Activated CD4-positive, CD25-positive, alpha-beta regulatory T cell (primary cell): Measurements from ENCODE around the gene PDPR.
"Not testable (repeated sequence)": the region's sequence is repeated elsewhere in the genome, so short reads cannot be mapped to it uniquely, and the experiment has no call there.

Experiments
- DNase-seq, 4 experiments: peaks; one replicate each; lab custom pipeline; 2025; lab: John Stamatoyannopoulos, UW

PDPR gene

DNA sequence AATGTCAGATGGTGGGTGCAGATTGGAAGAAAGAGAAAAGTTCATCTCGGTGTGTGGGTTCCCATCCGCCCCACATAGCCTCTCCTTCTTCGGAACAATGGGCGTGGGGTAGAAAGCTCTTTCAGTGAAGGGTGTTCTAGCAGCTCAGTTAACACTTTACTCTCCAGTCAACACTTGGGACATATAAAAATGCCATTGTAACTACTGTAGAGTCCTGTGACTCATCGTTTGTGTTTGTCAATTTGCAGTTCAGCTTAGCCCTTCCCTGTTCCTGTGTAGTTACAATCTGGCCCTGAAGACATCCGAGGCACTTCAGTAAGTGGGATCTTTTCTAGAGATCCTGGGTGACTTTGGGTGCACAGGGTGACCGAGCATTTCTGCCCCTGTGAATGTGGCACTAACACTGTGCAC is 47.9 kb downstream of the PDPR start:
- DNase-seq = no peak

DNA sequence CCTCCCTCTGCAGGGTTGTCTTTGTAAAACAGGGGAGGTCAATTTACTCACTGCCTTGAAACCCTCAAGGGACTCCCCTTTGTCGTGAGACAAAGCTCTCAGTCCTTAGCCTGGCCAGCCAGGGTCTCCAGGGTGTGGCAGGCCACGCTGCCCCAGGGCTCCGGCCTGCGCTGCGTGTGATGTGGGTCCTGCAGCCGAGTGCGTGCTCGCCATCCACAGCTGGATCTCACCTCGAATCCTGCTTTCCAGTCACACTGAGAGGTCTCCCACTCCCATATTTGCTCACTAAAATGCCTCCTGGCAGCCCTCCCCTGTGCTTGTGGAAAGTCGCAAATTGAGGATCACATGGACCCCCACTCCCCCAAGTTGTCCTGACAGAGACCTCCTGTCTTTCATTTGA is 49.5 kb downstream of the PDPR start:
- no peak for DNase-seq

DNA sequence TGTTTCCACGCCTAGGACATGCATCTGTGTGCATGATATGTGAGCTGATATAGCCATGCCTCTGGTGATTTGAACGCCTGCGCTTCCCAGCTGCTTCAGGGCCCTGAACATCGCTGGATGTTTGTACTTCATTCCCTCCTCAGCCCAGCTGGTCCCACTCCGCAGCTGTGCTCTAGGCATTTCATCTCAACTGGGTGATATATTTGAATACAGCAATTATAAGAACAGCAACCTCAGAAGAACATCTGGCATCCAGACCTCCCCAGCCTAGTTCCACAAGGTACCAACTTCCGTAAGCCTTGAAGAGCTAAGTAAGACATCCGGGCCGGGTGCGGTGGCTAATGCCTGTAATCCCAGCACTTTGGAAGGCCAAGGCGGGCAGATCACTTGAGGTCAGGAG is 52.6 kb downstream of the PDPR start:
- DNase-seq = not testable (repeated sequence)

DNA sequence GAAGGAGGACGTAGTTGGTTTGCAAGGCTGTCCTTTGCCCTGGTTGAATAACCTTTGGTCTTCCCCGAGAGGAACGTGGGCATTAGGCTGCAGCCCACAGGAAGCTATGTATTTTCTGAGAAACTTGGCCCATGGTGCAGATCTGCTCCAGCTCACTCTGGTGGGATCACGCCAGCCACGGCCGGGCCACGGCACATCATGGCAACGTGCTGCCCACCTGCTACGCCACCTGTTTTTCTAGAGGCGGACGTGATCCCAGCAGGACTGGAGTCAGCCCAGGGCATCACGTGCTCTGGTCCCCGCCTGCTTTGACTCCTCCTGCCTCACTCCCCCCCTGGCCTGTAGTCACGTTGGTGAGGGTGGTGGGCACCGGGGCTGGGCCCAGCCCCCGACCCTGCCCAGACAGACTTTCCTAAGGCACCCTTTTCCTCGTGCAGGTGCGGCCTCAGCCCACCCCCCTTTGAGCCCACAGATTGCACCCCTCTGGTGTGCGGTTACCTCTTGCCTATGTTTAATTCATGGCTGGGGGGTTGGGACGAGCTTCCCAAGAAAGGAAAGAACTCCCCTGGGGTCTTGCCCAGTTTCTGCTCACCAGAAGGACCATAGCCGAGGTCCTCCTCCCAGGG is 59.2 kb downstream of the PDPR start, which contains the start of gene CLEC18C:
Gene CLEC18C (plus strand): TSS at position 576 of the 626 bp plus-strand sequence. CDS start 492 bp downstream, outside the sequence.
- DNase-seq = not testable (repeated sequence)

DNA sequence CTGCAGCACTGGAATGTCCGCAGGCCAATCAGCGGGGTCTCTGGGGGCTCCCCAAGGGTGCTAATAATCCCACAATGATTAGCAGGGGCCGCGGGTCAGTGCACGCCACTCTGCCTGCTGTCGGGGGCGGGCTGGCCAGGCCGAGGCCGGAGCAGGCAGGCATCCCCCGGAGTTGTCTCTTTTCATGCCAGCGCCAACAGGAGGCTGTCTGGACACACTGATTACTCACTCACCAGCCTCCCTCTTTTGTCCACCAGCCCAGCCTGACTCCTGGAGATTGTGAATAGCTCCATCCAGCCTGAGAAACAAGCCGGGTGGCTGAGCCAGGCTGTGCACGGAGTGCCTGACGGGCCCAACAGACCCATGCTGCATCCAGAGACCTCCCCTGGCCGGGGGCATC is 59.8 kb downstream of the PDPR start:
- not testable (repeated sequence) for DNase-seq

DNA sequence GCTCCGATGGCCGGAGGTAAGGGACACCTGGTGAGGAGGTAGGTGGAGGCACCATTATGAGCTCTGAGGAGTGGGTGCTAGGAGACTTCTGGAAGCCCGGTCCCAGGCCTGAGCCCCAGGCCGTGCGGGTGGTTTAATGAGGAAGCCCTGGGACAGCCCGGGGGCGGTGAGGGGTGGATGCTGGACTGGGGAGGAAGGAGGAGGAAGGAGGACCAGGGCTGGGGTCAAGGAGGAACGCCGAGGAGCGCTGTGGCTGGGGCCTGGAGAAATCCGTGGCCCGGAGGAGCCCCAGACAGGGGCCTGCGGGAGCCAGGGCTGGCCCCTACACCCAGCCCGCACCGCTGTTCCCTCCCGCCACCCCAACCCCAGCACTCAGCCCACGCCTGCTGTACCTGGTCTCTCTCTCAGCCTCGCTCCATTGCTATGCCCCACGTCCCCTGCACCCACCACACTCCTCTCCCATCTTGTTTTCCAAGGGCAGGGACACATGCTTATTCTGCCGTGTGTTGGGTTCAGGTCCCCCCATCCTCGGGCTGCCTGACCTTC is 60.3 kb downstream of the PDPR start:
- not testable (repeated sequence) for DNase-seq

DNA sequence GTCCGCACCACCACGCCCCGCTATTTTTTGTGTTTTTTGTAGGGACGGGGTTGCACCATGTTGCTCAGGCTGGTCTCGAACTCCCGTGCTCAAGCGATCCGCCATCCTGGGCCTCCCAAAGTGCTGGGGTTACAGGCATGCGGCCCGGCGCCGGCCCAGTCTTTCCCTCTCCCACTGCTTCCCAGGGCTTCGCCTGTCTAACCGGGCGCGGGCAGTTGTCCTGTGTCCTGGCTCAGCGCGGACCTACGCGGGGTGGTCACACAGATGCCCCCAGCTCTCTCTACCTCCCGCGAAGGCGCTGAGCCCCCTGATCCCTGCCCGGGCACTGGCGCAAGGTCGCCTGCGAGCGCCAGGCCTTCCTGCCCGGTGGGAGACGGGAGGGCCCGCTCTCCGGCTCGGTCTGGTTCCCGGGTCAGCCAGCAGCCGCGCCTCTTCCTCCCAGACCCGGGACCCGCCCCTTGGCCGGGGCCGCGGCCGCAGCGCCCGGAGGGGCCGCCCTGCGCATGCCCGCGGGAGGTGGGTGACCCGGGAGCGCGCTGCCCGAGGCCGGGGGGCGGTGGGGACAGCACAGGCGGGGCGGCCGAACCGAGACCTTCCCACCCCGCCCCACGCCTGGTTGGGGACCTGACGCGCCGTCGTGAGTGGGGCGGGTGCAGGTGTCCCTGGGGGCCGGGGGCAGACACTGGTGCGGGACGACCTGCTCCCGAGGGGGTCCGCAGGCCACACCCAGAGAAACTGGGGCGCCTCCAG is 73.9 kb downstream of the PDPR start:
- not testable (repeated sequence) for DNase-seq

DNA sequence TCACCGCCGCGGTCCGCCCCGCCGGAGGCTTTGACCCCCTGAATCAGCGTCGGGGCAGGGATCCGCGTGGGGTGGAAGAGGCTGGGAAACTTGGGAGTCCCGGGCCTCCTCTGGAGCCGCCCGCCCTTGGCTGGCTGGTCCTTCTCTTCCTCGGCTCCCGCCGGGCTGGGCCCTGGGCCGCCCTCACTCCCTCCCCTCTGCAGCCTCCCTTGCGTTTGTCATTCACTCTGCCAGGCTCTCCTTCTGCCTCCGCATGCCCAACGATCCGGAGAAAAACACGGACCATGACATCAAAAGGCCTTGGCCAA is 74.4 kb downstream of the PDPR start:
- not testable (repeated sequence) for DNase-seq

DNA sequence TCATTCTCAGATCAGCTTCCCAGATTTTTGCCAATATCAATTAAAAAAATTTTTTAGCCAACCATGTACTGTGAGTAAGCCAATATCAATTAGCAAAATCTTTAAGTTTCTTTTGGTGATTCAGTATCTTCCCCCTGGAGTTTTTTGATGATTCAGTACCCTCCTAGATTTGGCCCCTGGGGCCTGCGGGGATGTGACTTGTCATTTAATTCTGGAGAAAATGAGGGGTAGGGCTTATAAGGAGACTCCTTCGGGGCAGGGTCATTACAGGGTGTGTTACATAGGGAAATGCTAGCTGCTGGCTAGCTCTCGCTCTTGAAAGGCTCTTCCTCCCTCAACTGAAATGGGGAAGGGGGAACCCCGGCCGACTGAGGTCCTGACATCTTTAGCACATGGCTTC is 76.4 kb downstream of the PDPR start:
- DNase-seq = not testable (repeated sequence)

DNA sequence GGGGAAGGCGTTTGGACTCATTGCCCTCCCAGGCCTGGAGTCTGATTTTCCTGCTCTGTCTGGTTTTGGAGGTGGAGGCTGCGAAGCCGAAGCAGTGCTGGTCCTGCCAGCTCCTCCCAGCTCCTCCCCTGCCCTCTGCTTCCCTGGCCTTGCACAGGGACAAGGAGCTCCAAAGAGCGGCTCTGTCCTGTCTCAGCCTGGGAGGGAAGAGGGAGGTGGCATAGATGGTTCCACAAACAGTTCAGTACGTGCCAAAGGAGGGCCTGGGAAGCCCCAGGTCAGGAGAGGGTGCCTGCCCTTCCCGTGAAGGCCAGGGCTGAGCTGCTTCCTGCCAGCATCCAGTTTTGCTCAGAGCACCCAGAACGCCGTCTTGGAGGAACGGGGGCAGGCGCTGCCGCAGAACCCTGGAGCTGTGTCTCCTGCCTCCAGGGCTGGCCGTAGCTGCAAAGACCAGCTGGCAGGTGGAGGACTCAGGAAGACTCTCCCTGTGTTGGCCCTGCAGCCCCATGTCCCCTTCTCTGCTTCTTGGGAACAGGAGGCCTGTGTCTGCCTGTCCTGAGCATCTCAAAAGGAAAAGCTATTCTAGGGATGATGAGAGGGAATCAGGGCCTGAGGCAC is 82.7 kb downstream of the PDPR start:
- not testable (repeated sequence) for DNase-seq

DNA sequence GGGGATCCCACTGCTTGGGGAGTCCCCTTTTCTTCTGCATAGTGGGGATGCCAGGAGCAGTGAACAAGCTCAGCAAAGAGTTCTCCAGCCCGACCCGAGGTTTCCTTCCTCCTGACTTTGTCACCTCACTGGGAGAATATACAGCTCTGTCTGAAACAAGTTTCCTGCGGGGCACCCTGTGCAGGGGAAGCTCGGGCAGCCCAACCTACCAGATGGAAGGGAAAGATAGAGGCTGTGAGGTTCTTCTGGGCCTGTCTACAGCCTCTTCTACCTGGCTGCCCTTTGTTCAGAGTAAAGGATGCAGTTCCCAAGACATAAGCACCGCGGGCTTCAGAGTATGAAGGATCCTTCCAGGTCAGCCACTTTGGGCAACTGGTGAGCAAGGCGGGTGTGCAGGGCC is 83.5 kb downstream of the PDPR start:
- DNase-seq = not testable (repeated sequence)

DNA sequence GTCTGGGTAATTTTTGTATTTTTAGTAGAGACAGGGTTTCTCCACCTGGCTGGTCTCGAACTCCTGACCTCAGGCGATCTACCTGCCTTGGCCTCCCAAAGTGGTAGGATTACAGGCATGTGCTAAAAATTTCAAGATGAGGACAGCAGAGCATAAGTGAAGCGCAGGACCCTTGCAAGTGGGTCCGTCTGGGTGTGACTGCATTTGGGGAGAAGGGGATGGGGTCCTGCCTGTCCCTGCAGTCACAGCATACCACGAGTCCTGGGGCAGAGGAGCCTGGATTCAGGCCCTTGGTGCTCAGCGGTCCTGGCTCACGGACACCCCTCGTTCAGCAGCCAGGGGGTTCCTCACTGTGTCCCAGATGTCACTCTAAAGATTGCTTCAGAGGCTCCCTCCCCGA is 84.1 kb downstream of the PDPR start:
- not testable (repeated sequence) for DNase-seq

DNA sequence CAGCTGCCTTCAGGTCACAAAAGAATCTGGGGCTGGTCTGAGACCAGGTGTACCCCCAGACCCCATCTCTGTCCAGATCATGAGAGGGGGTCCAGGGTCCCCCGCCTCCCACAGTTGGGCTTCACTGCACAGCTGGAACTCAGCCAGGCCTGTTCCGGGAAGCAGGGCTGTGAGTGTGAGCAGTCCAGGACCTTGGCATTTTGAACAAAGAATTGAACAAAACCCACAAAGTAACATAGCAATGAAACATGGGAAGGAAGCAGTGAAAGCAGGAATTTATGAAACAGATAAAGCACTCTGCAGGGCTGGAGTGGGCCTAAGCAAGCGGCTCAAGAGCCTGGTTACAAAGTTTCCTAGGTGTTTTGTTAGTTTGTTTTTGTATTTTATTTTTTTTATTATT is 84.5 kb downstream of the PDPR start:
- DNase-seq = not testable (repeated sequence)

DNA sequence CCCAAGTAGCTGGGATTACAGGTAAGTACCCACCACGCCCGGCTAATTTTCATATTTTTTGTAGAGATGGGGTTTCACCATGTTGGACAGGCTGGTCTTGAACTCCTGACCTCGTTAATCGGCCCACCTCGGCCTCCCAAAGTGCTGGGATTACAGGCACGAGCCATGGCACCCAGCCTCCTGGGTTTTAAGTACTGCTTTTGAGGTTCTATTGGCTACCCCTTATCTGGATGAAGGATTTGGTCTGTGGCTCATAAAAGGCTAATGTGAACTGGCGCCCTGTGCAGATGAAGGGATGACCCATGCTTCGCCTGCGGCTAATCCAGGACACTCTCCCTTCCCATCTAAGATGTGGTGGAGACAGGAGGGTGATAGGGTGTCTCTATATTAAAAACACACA is 85.0 kb downstream of the PDPR start:
- DNase-seq = not testable (repeated sequence)

DNA sequence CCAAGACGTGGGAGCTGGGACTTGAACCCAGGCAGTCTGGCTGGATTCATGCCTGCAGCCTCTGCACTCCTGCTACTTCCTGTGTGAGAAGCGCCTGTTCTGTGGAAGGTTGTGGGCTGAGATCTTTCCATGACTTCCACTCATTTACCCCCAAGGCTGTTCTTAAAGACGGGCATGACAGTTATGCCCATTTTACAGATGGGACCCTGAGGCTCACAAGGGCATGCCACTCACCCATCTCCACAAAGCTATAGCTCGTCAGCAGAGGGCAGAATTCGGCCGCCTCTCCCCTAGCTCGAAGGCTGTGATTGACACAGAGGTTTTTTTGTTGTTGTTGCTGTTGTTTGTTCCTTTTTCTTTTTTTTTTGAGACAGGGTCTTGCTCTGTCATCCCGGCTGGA is 85.9 kb downstream of the PDPR start:
- DNase-seq = not testable (repeated sequence)

DNA sequence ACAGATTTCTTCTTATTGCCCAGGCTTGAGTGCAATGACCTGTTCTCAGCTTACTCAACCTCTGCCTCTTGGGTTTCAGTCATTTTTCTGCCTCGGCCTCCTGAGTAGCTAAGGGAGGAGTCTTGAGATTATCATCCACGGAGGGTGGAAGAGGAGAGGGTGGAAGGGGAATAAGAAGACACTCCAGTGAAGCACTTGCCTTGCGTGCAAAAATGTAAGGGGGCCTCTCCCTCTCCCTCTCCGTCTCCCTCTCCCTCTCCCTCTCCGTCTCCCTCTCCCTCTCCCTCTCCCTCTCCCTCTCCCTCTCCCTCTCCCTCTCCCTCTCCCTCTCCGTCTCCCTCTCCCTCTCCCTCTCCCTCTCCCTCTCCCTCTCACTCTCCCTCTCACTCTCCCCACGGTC is 89.4 kb downstream of the PDPR start:
- DNase-seq = not testable (repeated sequence)

DNA sequence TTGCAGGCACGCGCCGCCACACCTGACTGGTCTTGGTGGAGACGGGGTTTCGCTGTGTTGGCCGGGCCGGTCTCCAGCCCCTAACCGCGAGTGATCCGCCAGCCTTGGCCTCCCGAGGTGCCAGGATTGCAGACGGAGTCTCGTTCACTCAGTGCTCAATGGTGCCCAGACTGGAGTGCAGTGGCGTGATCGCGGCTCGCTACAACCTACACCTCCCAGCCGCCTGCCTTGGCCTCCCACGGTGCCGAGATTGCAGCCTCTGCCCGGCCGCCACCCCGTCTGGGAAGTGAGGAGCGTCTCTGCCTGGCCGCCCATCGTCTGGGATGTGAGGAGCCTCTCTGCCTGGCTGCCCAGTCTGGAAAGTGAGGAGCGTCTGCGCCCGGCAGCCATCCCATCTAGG is 89.9 kb downstream of the PDPR start:
- not testable (repeated sequence) for DNase-seq

DNA sequence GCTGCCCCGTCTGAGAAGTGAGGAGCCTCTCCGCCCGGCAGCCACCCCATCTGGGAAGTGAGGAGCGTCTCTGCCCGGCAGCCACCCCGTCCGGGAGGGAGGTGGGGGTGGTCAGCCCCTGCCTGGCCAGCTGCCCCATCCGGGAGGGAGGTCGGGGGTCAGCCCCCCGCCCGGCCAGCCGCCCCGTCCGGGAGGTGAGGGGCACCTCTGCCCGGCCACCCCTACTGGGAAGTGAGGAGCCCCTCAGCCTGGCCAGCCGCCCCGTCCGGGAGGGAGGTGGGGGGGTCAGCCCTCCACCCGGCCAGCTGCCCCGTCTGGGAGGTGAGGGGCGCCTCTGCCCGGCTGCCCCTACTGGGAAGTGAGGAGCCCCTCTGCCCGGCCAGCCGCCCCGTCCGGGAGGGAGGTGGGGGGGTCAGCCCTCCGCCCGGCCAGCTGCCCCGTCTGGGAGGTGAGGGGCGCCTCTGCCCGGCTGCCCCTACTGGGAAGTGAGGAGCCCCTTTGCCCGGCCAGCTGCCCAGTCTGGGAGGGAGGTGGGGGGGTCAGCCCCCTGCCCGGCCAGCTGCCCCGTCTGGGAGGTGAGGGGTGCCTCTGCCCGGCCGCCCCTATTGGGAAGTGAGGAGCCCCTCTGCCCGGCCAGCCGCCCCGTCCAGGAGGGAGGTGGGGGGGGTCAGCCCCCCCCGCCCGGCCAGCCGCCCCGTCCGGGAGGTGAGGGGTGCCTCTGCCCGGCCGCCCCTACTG is 90.7 kb downstream of the PDPR start:
- DNase-seq = not testable (repeated sequence)

DNA sequence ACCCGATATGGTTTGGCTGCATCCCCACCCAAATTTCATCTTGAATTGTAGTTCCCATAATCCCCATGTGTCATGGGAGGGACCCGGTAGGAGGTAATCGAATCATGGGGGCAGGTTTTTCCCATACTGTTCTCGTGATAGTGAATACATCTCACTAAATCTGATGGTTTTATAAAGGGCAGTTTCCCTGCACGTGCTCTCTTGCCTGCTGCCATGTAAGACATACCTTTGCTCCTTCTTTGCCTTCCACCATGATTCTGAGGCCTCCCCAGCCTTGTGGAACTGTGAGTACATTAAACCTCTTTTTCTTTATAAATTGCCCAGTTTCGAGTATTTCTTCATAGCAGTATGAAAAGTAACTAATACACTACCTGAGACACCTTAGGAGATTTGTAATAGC is 92.2 kb downstream of the PDPR start:
- not testable (repeated sequence) for DNase-seq
